ENCODE measurements around the gene OSTF1. TPM values are rescaled to one million over a fixed set of nuclear protein-coding genes. Genes with fewer than 3 reads are reported as not detected.
A peak's percentile ranks its signal among the peaks of the same experiment; 100 is the strongest.

Gene OSTF1
- total RNA-seq, 6 experiments from 2014 or later = 19.7 to 34.6 (median 24.7) TPM

- intact Hi-C loops (cut with DNase I) = no loop called here
- ATAC-seq = peak in 3 of 4 donors; percentile 4 to 24 (median 4)
- H3K4me3 ChIP-seq = peak overlapping the region; percentile 87 to 94 (median 94)
- H3K4me1 ChIP-seq = peaks cover 0 to 48% (median 15%) of the 10 kb centered on the region in 4 donors
- H3K36me3 ChIP-seq = peaks cover 0 to 3% (median 0%) of the 10 kb centered on the region in 4 donors
- no peaks in the 10 kb centered on the region for H3K27me3 ChIP-seq
- WGBS (ENCODE audit: insufficient coverage, low coverage, low lambda C conversion rate, missing lambda C conversion rate) = 6% methylated on average over 15 of the region's 16 CpGs
- H3K27ac ChIP-seq = peak overlapping the region; percentile 90 to 98 (median 97)
- TF ChIP-seq, protein P1, sequence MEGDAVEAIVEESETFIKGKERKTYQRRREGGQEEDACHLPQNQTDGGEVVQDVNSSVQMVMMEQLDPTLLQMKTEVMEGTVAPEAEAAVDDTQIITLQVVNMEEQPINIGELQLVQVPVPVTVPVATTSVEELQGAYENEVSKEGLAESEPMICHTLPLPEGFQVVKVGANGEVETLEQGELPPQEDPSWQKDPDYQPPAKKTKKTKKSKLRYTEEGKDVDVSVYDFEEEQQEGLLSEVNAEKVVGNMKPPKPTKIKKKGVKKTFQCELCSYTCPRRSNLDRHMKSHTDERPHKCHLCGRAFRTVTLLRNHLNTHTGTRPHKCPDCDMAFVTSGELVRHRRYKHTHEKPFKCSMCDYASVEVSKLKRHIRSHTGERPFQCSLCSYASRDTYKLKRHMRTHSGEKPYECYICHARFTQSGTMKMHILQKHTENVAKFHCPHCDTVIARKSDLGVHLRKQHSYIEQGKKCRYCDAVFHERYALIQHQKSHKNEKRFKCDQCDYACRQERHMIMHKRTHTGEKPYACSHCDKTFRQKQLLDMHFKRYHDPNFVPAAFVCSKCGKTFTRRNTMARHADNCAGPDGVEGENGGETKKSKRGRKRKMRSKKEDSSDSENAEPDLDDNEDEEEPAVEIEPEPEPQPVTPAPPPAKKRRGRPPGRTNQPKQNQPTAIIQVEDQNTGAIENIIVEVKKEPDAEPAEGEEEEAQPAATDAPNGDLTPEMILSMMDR (IDR thresholded peaks at IDR 0.05) = no peak
- TF ChIP-seq POLR2A (IDR thresholded peaks at IDR 0.05) = no peak
- no peaks in the 10 kb centered on the region for H3K9me3 ChIP-seq
- peak in 2 of 3 donors; percentile 50 to 69 for DNase-seq
These were observed 1.6 kb upstream of the OSTF1 start for GRCh38 chr9:75086541-75087288.

GRCh38 chr9:75087289-75087823 lies 958 bp upstream of the OSTF1 start:
- H3K27ac ChIP-seq = peak overlapping the region; percentile 90 to 98 (median 97)
- intact Hi-C loops (cut with DNase I) = no loop called here
- TF ChIP-seq POLR2A (IDR thresholded peaks at IDR 0.05) = no peak
- TF ChIP-seq, protein P1 (IDR thresholded peaks at IDR 0.05) = no peak
- peaks cover 0 to 48% (median 15%) of the 10 kb centered on the region in 4 donors for H3K4me1 ChIP-seq
- H3K9me3 ChIP-seq = no peaks in the 10 kb centered on the region
- peak overlapping the region; percentile 87 to 94 (median 94) for H3K4me3 ChIP-seq
- under 1% methylated on average over 20 of the region's 20 CpGs for WGBS (ENCODE audit: insufficient coverage, low coverage, low lambda C conversion rate, missing lambda C conversion rate)
- ATAC-seq (peak in 2 of 4 donors; percentile 10 to 43), DNase-seq (peak in 1 of 3 donors; percentile 56)
- peaks cover 0 to 3% (median 0%) of the 10 kb centered on the region in 4 donors for H3K36me3 ChIP-seq
- no peaks in the 10 kb centered on the region for H3K27me3 ChIP-seq

DNA sequence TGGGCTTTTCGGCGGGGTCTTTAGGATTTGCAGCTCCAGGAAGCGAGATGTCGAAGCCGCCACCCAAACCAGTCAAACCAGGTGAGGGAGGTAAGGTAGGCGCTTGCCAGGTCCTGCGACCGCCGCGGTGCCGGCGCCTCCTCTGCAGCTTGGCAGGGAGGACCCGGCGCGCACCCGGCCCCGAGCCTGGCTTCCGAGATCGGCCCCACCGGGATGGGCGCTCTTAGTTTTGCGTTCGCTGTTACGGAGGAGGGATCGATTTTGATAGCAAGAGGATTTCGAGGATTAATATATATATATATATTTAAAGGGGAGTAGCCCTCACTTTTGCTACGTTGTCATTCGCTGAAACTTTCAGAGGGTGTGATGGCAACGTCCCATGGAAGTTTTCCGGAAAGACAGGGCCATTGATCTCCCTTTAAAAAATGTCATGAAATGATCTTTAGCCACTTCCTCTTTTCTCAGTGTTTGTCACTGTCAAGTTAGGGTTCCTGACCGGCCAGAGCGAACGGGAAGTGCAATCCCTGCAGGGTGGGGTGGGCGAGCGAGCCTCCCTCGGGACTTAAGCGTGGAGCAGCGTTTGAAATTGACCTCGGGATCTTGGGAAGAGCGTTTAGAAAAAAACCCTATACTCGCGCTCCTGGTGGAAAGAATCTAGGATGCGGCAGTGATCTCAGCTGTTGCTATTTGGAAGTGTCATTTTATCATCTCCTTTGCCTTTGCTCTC lies 495 bp downstream of the OSTF1 start:
- peak; percentile 27 for TF ChIP-seq POLR2A (IDR thresholded peaks at IDR 0.05)
- TF ChIP-seq, protein P1 (IDR thresholded peaks at IDR 0.05) = peak in 2 of 4 donors; percentile 12
- Histone ChIP-seq H3K4me3 (peak overlapping the region; percentile 87 to 94 (median 94)), H3K4me1 (peaks cover 0 to 57% (median 15%) of the 10 kb centered on the region in 4 donors), H3K36me3 (no peaks in the 10 kb centered on the region), H3K27ac (peak overlapping the region; percentile 88 to 98 (median 97)), H3K9me3 (no peaks in the 10 kb centered on the region), H3K27me3 (no peaks in the 10 kb centered on the region)
- intact Hi-C loops (cut with DNase I) = no loop called here
- under 1% methylated on average over 30 of the region's 43 CpGs for WGBS (ENCODE audit: insufficient coverage, low coverage, low lambda C conversion rate, missing lambda C conversion rate)
- ATAC-seq (peak; percentile 20 to 41 (median 22)), DNase-seq (peak; percentile 74 to 80 (median 80))

DNA sequence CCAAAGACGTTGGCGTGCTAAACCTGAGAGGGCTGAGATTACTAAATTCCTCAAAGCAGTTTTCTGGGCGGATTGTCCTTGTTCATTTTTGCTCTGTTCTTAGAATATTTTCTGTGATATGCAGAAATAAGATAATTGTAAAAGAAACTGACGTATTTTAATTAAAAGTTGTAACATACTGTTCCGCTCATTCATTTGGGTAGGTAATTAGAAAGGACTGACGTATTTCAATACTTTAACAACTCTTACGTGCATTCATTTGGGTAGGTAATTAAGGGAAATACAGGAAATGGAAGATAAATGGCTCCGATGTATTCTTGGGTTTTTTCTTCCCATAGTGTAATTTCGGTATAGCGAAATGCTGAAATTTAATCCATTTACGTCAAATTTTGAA lies 1.1 kb downstream of the OSTF1 start:
- Histone ChIP-seq H3K4me1 (peaks cover 0 to 55% (median 11%) of the 10 kb centered on the region in 4 donors), H3K4me3 (peak overlapping the region; percentile 87 to 94 (median 94)), H3K27ac (peak overlapping the region; percentile 88 to 98 (median 97)), H3K36me3 (no peaks in the 10 kb centered on the region), H3K27me3 (no peaks in the 10 kb centered on the region), H3K9me3 (no peaks in the 10 kb centered on the region)
- DNase-seq (no peak), ATAC-seq (no peak)
- TF ChIP-seq POLR2A (IDR thresholded peaks at IDR 0.05) = no peak
- TF ChIP-seq, protein P1 (IDR thresholded peaks at IDR 0.05) = no peak
- WGBS (ENCODE audit: insufficient coverage, low coverage, low lambda C conversion rate, missing lambda C conversion rate) = 18% methylated on average over 11 of the region's 11 CpGs
- intact Hi-C loops (cut with DNase I) = no loop called here
